ENCODE data around the gene PIGP.
"Not testable (repeated sequence)": the region's sequence is repeated elsewhere in the genome, so short reads cannot be mapped to it uniquely, and the experiment has no call there.

PIGP gene

DNA sequence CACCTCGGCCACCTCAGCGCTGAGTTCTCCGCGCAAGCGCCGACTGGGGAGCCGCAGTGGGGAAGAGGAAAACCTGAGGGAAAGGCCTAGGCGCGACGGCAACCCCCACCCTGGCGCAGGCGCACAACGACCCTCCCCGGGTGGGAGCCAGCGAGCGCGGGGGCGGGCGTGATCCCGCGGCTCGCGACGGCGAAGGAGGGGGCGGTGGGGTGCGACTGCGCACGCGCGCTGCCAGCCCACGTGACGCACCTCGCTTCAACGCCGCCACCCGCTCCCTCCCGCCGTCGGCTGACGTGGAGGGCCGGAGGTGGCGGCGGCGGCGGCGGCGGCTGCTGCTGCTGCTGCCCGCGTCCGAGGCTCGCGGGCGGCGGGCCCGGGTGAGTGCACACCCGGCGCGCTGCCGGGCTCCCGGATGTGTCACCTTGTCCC is at the start of gene PIGP, which contains the start of gene TTC3:
PIGP (minus strand) TSS at position 84 of the 429 bp plus-strand sequence. CDS start 556 bp downstream, outside the sequence.
TTC3 (plus strand) TSS at position 267 of the 429 bp plus-strand sequence. CDS start 14,004 bp downstream, outside the sequence.
- peak; percentile 82 for DNase-seq

DNA sequence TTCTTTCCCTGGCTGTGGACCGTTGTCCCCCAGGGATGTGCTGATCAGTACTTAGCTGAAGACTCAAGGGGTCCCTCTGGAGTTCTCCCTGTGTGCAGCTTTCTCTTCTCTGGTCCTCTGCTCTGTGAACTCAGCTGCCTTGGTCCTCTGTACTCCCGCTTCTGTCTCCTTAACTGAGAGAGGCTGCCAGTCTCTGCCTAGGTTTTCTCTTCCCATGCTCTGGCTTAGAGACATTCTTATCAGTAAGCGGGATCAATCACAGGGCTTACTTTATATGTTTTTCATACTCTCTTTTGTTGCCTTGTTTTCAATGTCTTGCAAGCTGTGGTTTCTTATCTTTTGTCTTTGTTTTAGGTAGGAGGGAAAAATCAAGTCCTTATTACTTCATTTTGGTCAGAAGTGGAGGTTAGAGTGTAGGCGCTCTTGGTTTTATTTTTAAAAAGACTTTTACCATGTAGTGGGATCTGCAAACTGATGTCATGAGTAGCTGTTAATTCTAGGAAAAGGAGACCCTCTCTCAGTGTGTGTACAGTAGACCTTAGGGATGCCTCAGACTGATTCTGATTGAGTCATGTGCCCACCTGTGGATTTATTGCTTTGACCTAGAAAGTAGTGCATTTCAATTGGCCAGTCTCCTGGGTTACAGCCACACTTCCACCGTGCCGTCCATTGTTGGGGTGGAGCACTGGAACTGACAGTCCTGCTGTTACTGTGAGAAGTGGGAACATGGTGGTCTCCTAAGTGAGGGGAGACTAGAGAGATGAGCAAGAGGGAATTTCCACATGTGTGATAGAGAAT is 46.7 kb upstream of the PIGP start:
- DNase-seq, result no peak

DNA sequence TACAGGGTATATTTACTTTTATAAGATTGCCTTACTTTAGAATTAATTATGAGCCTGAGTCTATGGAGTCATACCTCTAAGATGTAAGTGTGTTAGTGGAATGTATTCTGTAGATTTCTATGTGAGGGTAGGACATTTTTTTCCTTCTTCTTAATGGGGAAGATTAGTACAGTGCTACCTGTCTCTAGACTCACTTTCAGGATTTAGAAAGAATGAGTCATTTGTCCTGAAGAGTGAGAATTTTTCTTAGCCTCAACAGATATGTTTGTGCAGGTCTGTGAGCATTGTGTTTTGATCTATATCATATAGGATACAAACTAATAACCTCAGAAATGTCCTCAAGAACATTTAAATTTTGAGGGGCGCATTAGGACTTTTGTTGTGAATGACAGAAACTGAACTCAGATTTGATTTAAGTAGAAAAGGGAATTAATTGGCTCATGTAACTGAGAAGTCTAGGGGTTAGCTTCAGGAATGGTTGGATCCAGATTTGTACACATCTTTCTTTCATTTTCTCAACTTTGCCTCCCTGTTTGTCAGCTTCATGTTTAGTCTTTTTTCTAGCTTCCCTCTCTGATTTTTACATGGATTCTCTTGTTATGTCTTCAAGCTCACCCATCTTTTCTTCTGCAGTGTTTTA is 45.4 kb upstream of the PIGP start:
- no peak for DNase-seq

GRCh38 chr21:37117204-37117603 is 44.3 kb upstream of the PIGP start:
- no peak for DNase-seq

GRCh38 chr21:37116459-37116858 is 43.6 kb upstream of the PIGP start:
- not testable (repeated sequence) for DNase-seq

GRCh38 chr21:37114301-37114700 is 41.4 kb upstream of the PIGP start:
- not testable (repeated sequence) for DNase-seq

DNA sequence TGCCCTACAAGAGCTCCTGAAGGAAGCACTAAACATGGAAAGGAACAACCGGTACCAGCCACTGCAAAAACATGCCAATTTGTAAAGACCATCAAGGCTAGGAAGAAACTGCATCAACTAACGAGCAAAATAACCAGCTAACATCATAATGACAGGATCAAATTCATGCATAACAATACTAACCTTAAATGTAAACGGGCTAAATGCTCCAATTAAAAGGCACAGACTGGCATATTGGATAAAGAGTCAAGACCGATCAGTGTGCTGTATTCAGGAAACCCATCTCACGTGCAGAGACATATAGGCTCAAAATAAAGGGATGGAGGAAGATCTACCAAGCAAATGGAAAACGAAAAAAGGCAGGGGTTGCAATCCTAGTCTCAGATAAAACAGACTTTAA is 38.2 kb upstream of the PIGP start:
- not testable (repeated sequence) for DNase-seq

- DNase-seq, result no peak
Observed at GRCh38 chr21:37106998-37107397, 34.1 kb upstream of the PIGP start.

- DNase-seq, result not testable (repeated sequence)
Observed at GRCh38 chr21:37102746-37103145, 29.9 kb upstream of the PIGP start.

DNA sequence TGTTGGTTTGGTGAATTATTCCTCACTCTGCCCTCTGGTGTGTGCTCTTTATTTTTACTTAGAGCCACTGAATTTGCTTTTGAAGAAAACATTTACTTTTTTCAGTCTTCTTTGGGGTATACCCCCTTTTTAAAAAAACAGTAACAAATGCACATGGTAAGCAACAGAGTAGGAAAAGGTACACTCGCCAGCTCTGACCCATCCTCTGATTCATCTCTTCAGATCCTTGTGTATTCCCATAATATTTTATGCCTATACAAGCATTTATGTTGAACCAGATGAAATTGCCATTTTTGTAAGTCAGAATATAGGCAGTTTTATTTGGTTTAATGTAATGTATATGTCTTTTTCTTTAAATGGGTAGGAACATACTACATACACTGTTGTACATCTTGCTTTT is 28.5 kb upstream of the PIGP start:
- DNase-seq, result no peak

- no peak for DNase-seq
Observed at GRCh38 chr21:37100316-37100715, 27.4 kb upstream of the PIGP start.

DNA sequence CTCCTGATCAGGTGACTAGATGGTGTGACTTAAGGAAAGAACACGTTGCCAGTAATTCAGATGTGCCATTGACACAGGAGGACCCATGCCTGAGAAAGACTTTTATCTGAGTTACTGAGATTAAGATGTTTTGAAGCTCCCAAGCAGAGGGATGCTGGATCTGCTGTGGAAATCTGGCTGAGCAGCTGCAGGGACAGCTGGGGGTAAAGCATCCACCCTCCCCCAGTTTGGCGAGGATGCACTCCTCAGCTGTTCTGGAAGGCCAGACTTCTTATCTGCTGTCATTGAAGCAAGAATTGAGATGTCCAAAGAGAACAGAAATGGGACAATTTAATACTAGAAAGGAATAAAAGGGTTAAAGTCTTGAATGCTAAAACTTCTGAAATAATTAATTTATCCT is 25.9 kb upstream of the PIGP start:
- DNase-seq, result no peak

DNA sequence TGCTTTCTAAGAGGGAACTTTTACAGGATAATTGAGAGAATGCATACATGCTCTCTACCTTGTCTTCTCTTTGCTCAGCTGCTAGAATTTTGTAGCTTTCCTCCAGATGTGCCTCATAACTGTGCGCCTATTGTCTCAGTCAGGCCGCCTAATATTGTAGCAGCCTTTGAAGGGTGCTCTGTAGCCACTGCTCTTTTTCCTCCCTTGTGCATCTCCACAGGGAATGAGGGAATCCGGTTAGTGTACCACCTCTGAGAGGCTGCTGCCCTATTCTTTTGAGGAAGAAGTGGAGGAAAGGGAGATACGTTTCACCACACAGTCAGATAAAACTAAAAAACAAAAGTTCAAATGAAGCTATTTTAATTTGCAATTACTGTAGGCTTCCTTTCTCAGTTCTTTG is 22.9 kb upstream of the PIGP start:
- DNase-seq, result no peak

DNA sequence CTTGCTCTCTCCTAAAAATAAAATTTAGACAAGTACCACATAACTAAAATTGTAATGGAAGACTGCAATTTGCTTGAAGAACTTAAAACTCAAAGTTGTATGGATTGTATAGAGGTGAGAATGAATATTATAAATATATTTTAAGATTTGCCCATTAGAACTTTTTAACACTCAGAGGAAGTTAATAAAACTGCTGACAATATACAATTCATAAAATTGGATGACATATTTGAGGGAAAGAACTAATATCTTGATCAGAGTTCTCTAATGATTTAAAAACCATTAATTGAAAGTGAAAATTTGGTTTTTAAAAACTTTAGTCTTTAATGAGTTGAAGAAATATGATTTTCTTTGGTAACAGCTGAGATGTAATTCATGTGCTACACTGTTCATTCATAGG is 21.1 kb upstream of the PIGP start:
- no peak for DNase-seq

DNA sequence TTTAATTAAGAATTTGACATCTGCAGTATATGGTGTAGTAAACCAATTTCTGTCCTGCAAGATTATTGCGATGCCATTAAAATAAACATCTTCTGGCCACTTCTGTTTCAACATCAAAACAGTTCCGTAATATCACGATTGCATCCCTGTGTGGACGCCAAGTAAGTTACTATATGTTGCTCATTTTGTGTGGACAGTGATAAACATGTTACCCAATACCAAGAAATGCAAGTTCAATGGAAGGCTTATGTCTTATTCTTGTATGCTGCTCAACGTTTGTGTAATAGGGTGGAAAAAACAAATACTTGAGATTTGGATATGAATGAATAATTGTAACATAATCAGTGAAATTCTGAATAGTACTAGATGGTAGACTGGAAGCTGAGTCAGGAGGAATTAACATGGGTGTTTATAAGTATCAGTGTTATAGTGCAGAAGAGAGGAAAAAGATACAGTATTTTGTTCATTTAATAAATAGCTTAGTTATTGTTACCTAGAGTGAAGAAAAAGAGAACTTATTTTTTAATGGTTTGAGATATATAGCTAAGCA is 15.4 kb upstream of the PIGP start:
- DNase-seq, result peak; percentile 16

DNA sequence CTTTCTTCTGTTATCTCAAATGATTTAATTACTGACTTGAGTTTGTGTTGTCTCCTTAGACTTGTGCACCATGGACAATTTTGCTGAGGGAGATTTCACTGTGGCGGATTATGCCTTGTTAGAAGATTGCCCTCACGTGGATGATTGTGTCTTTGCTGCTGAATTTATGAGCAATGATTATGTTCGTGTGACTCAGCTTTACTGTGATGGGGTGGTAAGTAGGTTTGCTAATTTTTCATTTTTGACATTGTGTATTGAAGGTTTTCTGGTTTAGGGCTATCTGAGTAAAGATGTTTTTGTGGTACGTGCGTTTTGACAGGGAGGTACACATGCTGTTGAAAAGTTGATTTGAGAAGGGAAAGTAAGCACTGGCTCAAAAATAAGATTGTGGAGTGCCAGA is 14.3 kb upstream of the PIGP start:
- DNase-seq, result no peak

- DNase-seq, result no peak
Observed at GRCh38 chr21:37085726-37086125, 12.9 kb upstream of the PIGP start.

DNA sequence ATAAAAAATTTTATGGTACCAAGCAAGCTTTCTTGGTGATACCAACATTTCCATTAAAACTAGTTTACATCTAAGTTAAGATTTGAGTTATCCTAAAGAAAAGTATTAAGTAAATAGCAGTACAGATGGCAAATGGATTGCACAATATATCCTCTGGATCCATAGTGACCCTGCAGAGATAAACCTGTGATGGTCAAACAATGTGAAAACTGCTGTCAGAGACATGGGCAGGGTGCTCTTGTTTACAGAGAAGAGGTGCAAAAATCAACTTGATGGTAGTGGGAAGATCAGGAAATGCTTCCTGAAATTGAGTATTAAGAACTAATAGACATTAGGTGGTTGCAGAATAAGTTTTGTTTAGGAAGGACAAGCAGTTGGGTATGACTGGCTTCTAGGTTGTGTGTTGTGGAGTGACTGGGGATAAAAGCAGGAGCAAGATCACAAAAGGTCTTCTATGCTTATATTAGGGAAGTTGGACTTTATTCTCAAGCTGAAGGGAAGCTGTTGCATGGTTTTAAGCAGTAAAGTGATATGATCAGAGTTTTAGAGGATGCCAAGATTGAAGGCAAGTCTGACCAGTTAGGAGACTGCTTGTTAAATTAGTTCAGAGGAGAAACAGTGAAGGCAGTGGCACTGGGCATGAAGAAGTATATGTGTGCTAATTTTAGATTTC is 10.1 kb upstream of the PIGP start:
- no peak for DNase-seq

- no peak for DNase-seq
Observed at GRCh38 chr21:37082375-37082774, 9.5 kb upstream of the PIGP start.

GRCh38 chr21:37079211-37079824 is 6.4 kb upstream of the PIGP start:
- DNase-seq, result no peak

DNA sequence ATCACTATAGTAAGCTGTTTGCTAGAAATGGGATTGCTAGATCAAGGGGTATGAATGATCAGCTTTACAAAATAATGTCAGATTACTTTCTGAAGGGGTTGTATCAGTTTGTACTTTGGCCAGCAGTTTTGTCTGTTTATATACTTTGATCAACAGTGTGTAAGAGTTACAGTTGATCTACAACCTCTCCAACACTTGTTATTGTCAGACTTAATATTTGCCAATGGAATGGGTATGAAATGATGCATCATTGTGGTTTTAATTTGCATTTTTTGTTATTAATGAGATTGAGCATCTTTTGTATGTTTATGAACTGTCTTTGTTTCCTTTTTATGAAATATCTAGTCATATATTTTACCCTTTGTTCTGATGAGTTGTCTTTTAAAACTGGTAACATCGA is 4.5 kb upstream of the PIGP start:
- no peak for DNase-seq

GRCh38 chr21:37076087-37076850 is 3.4 kb upstream of the PIGP start:
- DNase-seq, result no peak
